ENCODE data around the gene WNT3.

GRCh38 chr17:46859996-46860395, 41.5 kb upstream of the WNT3 start:
- TF ChIP-seq CTCF (IDR thresholded peaks at IDR 0.05 in 8 of 11, conservative IDR thresholded peaks at IDR 0.05 in 3 of 11), result no peak
- TF ChIP-seq POLR2A (IDR thresholded peaks at IDR 0.05), result no peak
- TF ChIP-seq POLR2AphosphoS5 (IDR thresholded peaks at IDR 0.05), result no peak

Data from spleen (tissue), 7 donors.